ENCODE data around the gene SPATS2. TPM values are rescaled to one million over a fixed set of nuclear protein-coding genes. Genes with fewer than 3 reads are reported as not detected.
A peak's percentile ranks its signal among the peaks of the same experiment; 100 is the strongest.

The SPATS2 gene
- total RNA-seq, 4 donors from 2014 or later = 8.6 to 17.8 (median 9.5) TPM

GRCh38 chr12:49547090-49547690 lies 179.9 kb downstream of the SPATS2 start:
- no peak for TF ChIP-seq POLR2AphosphoS5 (IDR thresholded peaks at IDR 0.05)
- no peak for TF ChIP-seq EP300 (IDR thresholded peaks at IDR 0.05)
- no peak for TF ChIP-seq CTCF (IDR thresholded peaks at IDR 0.05)
- no peak for TF ChIP-seq POLR2A (IDR thresholded peaks at IDR 0.05)
- Histone ChIP-seq H3K4me1 (peaks cover 0 to 17% (median 10%) of the 10 kb centered on the region in 3 donors), H3K27me3 (peaks cover 56% of the 10 kb centered on the region), H3K4me3 (no peak overlapping the region), H3K27ac (no peak overlapping the region), H3K9me3 (no peaks in the 10 kb centered on the region), H3K36me3 (no peaks in the 10 kb centered on the region)
- 80% methylated on average over 2 to 4 of the region's 7 CpGs for WGBS, 2 donors (ENCODE audit: low coverage in 1 of 2)
- no peak for ATAC-seq

GRCh38 chr12:49548481-49548821 lies 181.2 kb downstream of the SPATS2 start:
- Histone ChIP-seq H3K4me3 (peak overlapping the region in 1 of 2 donors; percentile 40), H3K27ac (no peak overlapping the region), H3K4me1 (peaks cover 0 to 17% (median 10%) of the 10 kb centered on the region in 3 donors), H3K9me3 (no peaks in the 10 kb centered on the region), H3K27me3 (peaks cover 56% of the 10 kb centered on the region), H3K36me3 (no peaks in the 10 kb centered on the region)
- no peak for ATAC-seq
- TF ChIP-seq CTCF (IDR thresholded peaks at IDR 0.05) (no peak), EP300 (IDR thresholded peaks at IDR 0.05) (no peak), POLR2AphosphoS5 (IDR thresholded peaks at IDR 0.05) (no peak), POLR2A (IDR thresholded peaks at IDR 0.05) (no peak)
- WGBS, 2 donors (ENCODE audit: low coverage in 1 of 2) = 30 to 34% methylated on average over 2 to 3 of the region's 8 CpGs

- ATAC-seq = peak; percentile 46
- Histone ChIP-seq H3K4me1 (peaks cover 0 to 17% (median 10%) of the 10 kb centered on the region in 3 donors), H3K36me3 (no peaks in the 10 kb centered on the region), H3K27me3 (peaks cover 53% of the 10 kb centered on the region), H3K27ac (peak overlapping the region in 1 of 4 donors; percentile 10), H3K9me3 (no peaks in the 10 kb centered on the region), H3K4me3 (peak overlapping the region; percentile 5 to 40)
- TF ChIP-seq CTCF (IDR thresholded peaks at IDR 0.05) (peak in 3 of 4 experiments; percentile 26 to 60 (median 46)), EP300 (IDR thresholded peaks at IDR 0.05) (no peak)
- 0% methylated on average over 3 of the region's 70 CpGs; no CpG with 5 or more reads in 1 of the 2 donors for WGBS, 2 donors (ENCODE audit: low coverage in 1 of 2)
Observed at GRCh38 chr12:49548822-49549648, 181.8 kb downstream of the SPATS2 start.

- H3K4me3 ChIP-seq = no peak overlapping the region
- ATAC-seq = no peak
- WGBS, 2 donors (ENCODE audit: low coverage in 1 of 2) = 86% methylated on average over 6 of the region's 28 CpGs; no CpG with 5 or more reads in 1 of the 2 donors
Observed at GRCh38 chr12:49549735-49550692, 182.8 kb downstream of the SPATS2 start.

More at GRCh38 chr12:49549735-49550692, 182.8 kb downstream of the SPATS2 start:
- TF ChIP-seq POLR2AphosphoS5 (IDR thresholded peaks at IDR 0.05) = no peak
- no peak for TF ChIP-seq EP300 (IDR thresholded peaks at IDR 0.05)
- no peak for TF ChIP-seq POLR2A (IDR thresholded peaks at IDR 0.05)
- TF ChIP-seq CTCF (IDR thresholded peaks at IDR 0.05) = no peak
- peaks cover 49% of the 10 kb centered on the region for H3K27me3 ChIP-seq
- H3K9me3 ChIP-seq = no peaks in the 10 kb centered on the region
- H3K36me3 ChIP-seq = no peaks in the 10 kb centered on the region
- H3K4me1 ChIP-seq = peaks cover 0 to 17% (median 10%) of the 10 kb centered on the region in 3 donors
- H3K27ac ChIP-seq = no peak overlapping the region

All from gastroesophageal sphincter (tissue), 4 donors.